AG10803 (cell line): Measurements from ENCODE around the gene RAB4B.

Experiments
- DNase-seq: peaks from one replicate; pipeline ENCODE4 v3.0.0; 2010; ENCODE audit warnings: low read depth
- H3K4me3 ChIP-seq: 2 replicates; pipeline ENCODE4 v1.5.1; 2011; ENCODE audit warnings: mild to moderate bottlenecking, low read length, control low read depth
- TF ChIP-seq, protein P1 (sequence below): conservative IDR thresholded peaks from 2 replicates; pipeline ENCODE4 v1.5.1; 2011; ENCODE audit warnings: mild to moderate bottlenecking, low read length, control low read depth, inconsistent platforms

Gene RAB4B

DNA sequence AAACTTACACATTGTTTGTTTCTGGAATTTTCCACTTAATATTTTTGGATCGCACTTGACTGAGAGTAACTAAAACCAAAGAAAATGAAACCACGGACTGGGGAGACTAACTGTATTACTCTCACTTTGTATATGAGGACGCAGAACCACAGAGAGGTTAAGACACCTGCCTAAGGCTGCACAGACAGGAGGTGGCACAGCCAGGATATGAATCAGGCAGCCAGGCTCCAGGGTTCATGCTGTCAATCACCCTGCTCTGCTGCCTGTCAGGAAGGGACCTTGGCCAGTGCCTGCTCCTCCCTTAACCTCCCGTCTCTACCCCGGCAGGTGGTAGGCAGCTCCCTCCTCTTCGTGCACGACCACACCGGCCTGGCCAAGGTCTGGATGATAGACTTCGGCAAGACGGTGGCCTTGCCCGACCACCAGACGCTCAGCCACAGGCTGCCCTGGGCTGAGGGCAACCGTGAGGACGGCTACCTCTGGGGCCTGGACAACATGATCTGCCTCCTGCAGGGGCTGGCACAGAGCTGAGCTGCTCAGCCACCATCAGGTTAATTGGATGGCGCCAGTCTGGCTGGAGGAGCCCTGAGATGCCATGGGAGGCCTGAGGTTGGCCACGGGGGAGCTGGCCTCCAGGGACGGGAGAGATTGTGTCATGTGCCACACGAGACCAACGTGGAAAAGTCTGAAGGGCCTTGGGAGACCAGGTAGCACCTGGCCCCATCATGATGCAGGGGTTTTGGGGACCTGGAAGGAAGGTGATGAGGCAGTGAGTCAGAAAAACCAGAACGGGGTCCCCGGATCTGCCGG lies 38.8 kb upstream of the RAB4B start:
- TF ChIP-seq, protein P1, sequence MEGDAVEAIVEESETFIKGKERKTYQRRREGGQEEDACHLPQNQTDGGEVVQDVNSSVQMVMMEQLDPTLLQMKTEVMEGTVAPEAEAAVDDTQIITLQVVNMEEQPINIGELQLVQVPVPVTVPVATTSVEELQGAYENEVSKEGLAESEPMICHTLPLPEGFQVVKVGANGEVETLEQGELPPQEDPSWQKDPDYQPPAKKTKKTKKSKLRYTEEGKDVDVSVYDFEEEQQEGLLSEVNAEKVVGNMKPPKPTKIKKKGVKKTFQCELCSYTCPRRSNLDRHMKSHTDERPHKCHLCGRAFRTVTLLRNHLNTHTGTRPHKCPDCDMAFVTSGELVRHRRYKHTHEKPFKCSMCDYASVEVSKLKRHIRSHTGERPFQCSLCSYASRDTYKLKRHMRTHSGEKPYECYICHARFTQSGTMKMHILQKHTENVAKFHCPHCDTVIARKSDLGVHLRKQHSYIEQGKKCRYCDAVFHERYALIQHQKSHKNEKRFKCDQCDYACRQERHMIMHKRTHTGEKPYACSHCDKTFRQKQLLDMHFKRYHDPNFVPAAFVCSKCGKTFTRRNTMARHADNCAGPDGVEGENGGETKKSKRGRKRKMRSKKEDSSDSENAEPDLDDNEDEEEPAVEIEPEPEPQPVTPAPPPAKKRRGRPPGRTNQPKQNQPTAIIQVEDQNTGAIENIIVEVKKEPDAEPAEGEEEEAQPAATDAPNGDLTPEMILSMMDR = no peak
- H3K4me3 ChIP-seq = no peak overlapping the region
- DNase-seq = no peak

DNA sequence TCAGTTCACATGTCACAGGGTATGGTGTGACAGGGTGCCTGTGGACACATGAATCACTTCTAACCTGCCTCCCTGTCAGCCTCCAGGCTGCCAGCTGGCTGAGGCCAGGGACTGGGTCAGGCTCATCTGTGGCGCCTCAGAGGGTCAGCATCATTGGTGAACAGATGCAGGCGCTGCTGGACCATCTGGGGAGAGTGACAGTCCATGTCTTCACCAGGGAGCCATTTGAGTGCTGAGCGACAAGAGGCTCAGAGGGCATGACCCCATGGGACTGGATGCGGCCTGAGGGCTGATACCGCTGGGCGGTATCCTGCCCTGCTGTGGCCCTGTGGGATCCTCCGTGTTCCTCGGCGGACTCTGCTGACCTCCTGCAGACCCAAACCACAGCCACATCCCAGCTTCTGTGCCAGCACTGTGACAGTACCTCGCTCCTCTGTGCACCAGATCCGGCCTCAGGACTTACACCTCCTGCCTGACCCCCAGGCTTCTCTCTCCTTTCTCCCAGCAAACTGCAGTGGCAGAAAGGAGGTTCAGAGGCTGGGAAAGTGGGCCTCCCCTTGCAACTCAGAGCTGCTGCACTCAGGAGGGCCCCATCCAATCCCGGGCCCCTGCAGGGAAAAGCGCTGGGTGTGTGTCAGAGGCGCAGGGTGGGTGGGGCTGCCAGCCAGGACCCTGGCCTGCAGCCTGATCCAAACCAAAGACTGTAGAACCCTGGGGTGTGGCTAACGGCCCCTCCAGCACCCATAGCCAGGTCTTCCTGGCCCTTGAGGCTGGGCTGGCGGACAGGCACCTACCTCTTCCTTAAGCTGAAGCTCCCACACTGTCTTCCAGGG lies 38.0 kb upstream of the RAB4B start:
- no peak overlapping the region for H3K4me3 ChIP-seq
- peak; percentile 1 for DNase-seq
- TF ChIP-seq, protein P1 = no peak

DNA sequence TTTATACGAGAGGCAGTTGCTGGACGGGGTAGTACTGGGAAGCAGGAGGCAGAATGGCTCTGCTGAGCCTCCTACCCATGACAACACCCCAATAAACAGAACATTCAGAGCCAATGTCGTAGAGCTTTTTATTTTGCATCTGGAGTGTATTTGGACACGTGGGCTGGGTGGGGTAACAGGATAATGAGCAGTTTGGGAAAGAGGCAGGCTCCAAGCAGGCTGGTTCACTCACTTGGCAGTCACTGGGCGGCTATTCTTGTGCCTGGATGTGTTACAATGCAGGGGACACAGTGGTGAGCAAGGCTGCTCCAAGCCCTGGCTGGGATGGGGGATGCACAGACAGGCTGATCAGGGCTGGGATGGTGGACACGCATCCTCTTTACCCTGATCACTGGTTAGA lies 37.3 kb upstream of the RAB4B start:
- TF ChIP-seq, protein P1 = no peak
- no peak overlapping the region for H3K4me3 ChIP-seq
- peak; percentile 85 for DNase-seq

DNA sequence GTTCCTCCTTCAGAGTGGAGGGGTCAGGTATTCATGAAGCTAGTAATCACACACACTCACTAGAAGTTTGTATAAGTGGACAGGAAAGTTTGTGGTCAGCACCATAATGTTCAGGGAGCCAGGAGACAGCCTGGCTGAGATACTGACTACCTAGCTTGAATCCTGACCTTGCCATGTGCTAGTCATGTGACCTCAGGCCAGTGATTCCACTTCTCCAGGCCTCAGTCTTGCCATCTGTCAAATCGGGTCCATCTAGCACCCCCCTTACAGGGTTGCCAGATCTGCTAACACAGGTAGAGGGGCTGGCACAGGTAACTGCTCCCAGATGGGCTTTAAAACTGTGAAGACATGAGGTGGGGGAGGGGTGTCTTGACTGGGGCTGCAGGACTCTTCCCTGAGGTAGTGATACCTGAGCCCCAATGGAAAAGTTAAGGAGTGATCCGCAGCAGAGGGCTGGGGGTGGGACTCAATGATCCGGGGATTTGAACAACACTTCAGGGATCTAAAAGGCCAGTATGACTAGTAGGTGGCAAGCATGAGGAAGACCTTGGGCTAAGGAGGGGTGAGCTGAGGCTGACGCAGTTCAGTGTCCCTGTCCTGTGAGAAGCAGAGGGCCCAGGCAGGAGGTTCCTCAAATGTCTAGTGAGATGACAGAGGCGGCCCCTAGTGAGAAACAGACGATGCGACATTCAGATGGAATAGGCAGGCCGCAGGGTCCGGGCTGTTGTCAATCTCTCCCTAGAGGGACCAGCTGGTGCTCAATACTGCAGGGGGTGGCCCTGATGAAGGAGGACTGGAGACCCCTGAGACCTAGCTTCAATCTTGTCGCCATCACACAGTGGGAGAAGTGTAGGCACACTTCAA lies 36.3 kb upstream of the RAB4B start:
- TF ChIP-seq, protein P1 = no peak

DNA sequence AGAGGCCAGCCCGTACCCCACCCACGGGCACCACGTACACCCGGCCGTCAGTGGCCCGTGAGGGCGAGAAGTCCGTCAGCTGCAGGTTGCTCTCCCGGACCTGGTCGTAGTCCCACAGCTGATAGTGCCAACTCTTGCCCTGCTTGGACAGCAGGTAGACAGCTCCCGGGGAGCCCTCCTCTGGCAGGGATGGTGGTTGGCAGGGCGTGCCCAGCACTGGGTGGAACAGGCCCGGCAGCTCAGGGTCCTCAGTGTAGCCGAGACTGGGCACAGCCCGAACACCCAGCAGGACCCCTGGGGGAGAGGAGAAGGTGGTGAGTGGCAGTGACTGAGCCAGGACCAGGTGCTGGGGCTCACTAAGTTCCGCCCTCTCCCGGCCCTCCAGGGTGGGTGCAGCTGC lies 35.6 kb upstream of the RAB4B start:
- no peak for DNase-seq
- no peak overlapping the region for H3K4me3 ChIP-seq
- TF ChIP-seq, protein P1 = no peak

More for the DNA sequence above, 36.3 kb upstream of the RAB4B start:
- no peak overlapping the region for H3K4me3 ChIP-seq
- no peak for DNase-seq

DNA sequence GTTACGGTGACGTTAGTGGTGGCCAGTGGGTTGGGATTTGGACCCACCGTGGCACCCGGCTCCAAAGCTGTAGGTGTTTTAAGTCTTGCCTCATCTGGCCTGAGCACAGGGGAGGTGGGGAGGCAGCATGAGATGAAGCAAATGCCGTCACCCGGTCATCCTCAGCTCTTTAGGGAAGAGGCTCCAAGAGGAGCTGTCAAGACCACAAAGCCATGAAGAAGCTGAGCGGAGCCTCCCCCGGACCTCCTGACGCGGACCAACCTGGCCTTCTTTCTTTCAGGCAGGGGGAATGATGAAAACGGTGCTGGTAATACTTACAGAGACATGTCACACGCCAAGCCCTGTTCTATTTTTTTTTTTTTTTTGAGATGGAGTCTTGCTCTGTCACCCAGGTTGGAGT lies 35.2 kb upstream of the RAB4B start:
- DNase-seq = no peak
- TF ChIP-seq, protein P1 = no peak
- no peak overlapping the region for H3K4me3 ChIP-seq
